ENCODE measurements around the gene MRPL17. TPM values are rescaled to one million over a fixed set of nuclear protein-coding genes. Genes with fewer than 3 reads are reported as not detected.

MRPL17 gene
- total and polyA plus RNA-seq, 2 of the 13 experiments (the other 11 are each of a cell fraction or from before 2014, with no cell fraction given) = 59.4 to 90.0 TPM

DNA sequence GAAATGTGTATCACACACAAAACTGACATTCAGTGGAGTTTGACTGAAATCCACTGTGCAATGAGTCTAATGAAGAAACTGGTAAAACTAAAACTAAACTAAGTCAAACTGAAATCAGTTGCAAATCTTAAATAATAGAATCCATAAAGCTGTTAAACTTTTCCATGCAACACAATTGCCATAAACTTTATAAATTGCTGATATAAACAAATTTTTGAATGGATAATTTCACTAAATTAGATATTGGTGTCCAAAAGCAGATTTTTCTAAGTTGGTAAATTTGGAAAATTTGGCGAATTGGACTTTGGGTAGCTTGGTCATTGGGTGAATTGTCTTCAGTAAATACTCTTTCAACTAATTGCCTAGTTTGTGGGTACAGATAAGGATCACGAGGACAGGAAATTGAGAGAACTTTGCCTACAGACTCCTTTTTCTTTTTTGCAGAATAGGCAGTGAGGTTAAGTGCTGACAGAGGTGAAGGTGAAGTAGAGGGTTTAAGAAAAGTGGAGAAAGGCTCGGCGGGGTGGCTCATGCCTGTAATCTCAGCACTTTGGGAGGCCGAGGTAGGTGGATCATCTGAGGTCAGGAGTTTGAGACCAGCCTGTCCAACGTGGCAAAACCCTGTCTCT, 12.8 kb downstream of the MRPL17 start:
- Histone ChIP-seq H3K27me3 (ENCODE audit: control insufficient read depth in 1 of 2, insufficient read depth in 2 of 2, low read length in 2 of 2) (peaks cover 0 to 5% of the 10 kb centered on the region in 2 experiments; a peak in 1 of 5 replicates), H3K4me3 (replicated peaks in 1 of 3; ENCODE audit: insufficient read depth in 1 of 3, low read depth in 2 of 3, low read length in 3 of 3) (no peak overlapping the region), H3K79me2 (ENCODE audit: insufficient read depth, low read length) (no peaks in the 10 kb centered on the region), H3K4me1 (ENCODE audit: insufficient read depth, low read length) (no peaks in the 10 kb centered on the region), H3K27ac (ENCODE audit: extremely low read length, insufficient read depth, low read length) (no peak overlapping the region), H2AFZ (ENCODE audit: low read length) (no peak overlapping the region), H3K9ac (ENCODE audit: insufficient read depth, low read depth, low read length) (no peak overlapping the region), H3K36me3 (replicated peaks in 1 of 2; ENCODE audit: control insufficient read depth in 1 of 2, insufficient read depth in 2 of 2, low read length in 2 of 2) (no peaks in the 10 kb centered on the region), H3K4me2 (ENCODE audit: low read depth, low read length) (no peak overlapping the region), H4K20me1 (ENCODE audit: insufficient read depth, low read length) (no peaks in the 10 kb centered on the region), H3K9me3 (ENCODE audit: low read length) (no peaks in the 10 kb centered on the region)
- TF ChIP-seq ZNF432 (CRISPR knock-in tag; IDR thresholded peaks at IDR 0.05; ENCODE audit: borderline replicate concordance) (no peak), ZNF253 (CRISPR knock-in tag; IDR thresholded peaks at IDR 0.05; ENCODE audit: borderline replicate concordance) (no peak), POGZ (CRISPR knock-in tag; IDR thresholded peaks at IDR 0.05) (no peak), CHD2 (IDR thresholded peaks at IDR 0.05; ENCODE audit: low read depth, low read length) (no peak), MAFK (conservative IDR thresholded peaks at IDR 0.05 in 1 of 2, IDR thresholded peaks at IDR 0.05 in 1 of 2; ENCODE audit: low read length in 2 of 2) (peak; percentile 79 to 89), HMG20B (CRISPR knock-in tag; conservative IDR thresholded peaks at IDR 0.05) (no peak), ZKSCAN5 (CRISPR knock-in tag; IDR thresholded peaks at IDR 0.05) (no peak), CC2D1A (CRISPR knock-in tag; IDR thresholded peaks at IDR 0.05) (no peak), MAFF (IDR thresholded peaks at IDR 0.05; ENCODE audit: low read depth, low read length) (peak; percentile 84), ZNF607 (CRISPR knock-in tag; IDR thresholded peaks at IDR 0.05; ENCODE audit: borderline replicate concordance) (no peak)
- TF ChIP-seq, protein P1, sequence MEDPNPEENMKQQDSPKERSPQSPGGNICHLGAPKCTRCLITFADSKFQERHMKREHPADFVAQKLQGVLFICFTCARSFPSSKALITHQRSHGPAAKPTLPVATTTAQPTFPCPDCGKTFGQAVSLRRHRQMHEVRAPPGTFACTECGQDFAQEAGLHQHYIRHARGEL (CRISPR knock-in tag; IDR thresholded peaks at IDR 0.05) = no peak
- TF ChIP-seq, protein P2, sequence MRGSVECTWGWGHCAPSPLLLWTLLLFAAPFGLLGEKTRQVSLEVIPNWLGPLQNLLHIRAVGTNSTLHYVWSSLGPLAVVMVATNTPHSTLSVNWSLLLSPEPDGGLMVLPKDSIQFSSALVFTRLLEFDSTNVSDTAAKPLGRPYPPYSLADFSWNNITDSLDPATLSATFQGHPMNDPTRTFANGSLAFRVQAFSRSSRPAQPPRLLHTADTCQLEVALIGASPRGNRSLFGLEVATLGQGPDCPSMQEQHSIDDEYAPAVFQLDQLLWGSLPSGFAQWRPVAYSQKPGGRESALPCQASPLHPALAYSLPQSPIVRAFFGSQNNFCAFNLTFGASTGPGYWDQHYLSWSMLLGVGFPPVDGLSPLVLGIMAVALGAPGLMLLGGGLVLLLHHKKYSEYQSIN (CRISPR knock-in tag; IDR thresholded peaks at IDR 0.05; ENCODE audit: borderline replicate concordance) = no peak
- TF ChIP-seq, protein P3, sequence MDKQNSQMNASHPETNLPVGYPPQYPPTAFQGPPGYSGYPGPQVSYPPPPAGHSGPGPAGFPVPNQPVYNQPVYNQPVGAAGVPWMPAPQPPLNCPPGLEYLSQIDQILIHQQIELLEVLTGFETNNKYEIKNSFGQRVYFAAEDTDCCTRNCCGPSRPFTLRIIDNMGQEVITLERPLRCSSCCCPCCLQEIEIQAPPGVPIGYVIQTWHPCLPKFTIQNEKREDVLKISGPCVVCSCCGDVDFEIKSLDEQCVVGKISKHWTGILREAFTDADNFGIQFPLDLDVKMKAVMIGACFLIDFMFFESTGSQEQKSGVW (CRISPR knock-in tag; IDR thresholded peaks at IDR 0.05; ENCODE audit: borderline replicate concordance) = no peak
- TF ChIP-seq, protein P4, sequence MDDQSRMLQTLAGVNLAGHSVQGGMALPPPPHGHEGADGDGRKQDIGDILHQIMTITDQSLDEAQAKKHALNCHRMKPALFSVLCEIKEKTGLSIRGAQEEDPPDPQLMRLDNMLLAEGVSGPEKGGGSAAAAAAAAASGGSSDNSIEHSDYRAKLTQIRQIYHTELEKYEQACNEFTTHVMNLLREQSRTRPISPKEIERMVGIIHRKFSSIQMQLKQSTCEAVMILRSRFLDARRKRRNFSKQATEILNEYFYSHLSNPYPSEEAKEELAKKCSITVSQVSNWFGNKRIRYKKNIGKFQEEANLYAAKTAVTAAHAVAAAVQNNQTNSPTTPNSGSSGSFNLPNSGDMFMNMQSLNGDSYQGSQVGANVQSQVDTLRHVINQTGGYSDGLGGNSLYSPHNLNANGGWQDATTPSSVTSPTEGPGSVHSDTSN (CRISPR knock-in tag; IDR thresholded peaks at IDR 0.05; ENCODE audit: borderline replicate concordance) = no peak
- POLR2A ChIA-PET = no interaction called here
- intact Hi-C loops (cut with micrococcal nuclease; ENCODE audit: unreplicated experiment) (no loop called here), in situ Hi-C loops (cut with HindIII; ENCODE audit: extremely low pct_ligation_motif_present, low pct_unique_long_range_greater_than_20kb) (no loop called here)
- 3% methylated on average over 6 of the region's 6 CpGs for WGBS (ENCODE audit: low lambda C conversion rate)
- DNase-seq (ENCODE audit: low spot score) = no peak
- no peak for FAIRE-seq
- no TSS peak for BruUV-seq (replicated peaks)
- CTCF ChIA-PET (ENCODE audit: low intra/inter-chr PET ratio, low total read pairs) = no interaction called here
- ATAC-seq = no peak

Measured in HepG2 (cell line).